HEK293T (cell line): Measurements from ENCODE around the gene ANO2.

Experiments used
- BHLHE40 ChIP-seq: fragments of 450-650 bp; IDR thresholded peaks from 2 replicates; pipeline ENCODE4 v1.6.1; 2016; ENCODE audit warnings: mild to moderate bottlenecking, moderate library complexity, borderline replicate concordance
- TARDBP ChIP-seq: fragments of 450-650 bp; IDR thresholded peaks from 2 replicates; pipeline ENCODE4 v1.6.1; 2016

GRCh38 chr12:5909560-5909959 is 35.5 kb downstream of the ANO2 start:
- TF ChIP-seq BHLHE40 (no peak), TARDBP (no peak)
